ENCODE data around the gene IDH3B.
A peak's percentile ranks its signal among the peaks of the same experiment; 100 is the strongest.
"Not testable (repeated sequence)": the region's sequence is repeated elsewhere in the genome, so short reads cannot be mapped to it uniquely, and the experiment has no call there.

The IDH3B gene

DNA sequence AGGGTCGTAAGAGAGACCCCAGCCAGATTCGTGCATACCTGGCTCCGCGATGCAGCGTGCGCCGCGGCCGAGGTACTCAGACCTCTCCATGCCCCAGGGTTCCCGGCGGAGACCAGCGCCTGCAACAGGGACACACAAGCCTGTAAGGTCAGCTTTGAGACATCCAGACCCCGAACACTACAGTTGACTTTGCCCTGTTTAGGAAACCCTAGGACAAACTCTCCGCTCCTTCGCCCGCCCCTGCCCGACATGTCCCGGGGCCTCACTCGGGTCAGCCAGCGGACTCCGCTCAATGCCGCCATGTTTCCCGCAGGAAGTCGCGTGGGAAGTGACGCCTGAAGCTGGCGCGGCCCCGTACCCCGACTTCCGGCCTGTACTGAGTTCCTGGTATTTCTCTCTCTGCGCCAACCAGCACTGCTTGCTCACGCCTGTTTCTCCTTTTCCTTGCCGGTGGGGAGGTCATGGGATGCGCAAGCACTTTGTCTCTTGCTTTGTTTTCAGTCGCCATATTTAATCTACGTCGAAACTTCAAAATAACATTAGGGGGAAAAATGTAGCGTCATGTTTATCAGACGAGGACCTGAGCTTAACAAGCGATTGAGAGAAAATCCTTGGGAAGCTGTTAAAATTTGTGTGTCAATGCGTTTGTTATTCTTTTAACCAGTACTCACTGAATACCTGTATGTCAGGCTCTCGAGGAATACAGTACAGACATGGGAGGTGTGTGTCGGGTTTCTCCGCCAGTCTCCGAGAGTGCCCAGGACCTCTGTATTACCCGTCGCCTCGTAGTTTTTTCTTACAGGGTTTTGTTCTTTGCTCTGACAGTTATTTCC is at the start of gene IDH3B:
IDH3B (minus strand) TSS at position 330 of the 833 bp plus-strand sequence; CDS start at position 302, 28 bp downstream.
- peak; percentile 55 for DNase-seq (ENCODE audit: low read depth)

DNA sequence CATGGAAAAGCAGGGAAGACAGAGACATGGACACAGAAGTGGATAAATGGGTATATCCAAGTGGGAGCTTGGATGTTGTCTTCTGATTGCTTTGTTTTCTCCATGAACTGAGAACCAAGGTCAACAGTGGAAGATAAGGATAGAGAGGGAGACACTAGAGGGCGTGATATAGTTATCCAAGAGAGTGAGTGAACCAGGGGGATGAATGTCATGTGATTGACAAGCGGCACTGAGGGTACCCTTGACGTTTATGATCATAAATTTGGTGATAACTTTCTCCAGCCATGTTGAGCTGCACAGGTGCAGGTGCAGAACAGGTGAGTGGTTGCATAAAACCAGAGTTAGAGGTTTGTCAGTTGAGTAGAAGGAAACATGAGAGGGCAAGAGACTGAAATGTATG is 49.3 kb upstream of the IDH3B start:
- DNase-seq (ENCODE audit: low read depth), result no peak

DNA sequence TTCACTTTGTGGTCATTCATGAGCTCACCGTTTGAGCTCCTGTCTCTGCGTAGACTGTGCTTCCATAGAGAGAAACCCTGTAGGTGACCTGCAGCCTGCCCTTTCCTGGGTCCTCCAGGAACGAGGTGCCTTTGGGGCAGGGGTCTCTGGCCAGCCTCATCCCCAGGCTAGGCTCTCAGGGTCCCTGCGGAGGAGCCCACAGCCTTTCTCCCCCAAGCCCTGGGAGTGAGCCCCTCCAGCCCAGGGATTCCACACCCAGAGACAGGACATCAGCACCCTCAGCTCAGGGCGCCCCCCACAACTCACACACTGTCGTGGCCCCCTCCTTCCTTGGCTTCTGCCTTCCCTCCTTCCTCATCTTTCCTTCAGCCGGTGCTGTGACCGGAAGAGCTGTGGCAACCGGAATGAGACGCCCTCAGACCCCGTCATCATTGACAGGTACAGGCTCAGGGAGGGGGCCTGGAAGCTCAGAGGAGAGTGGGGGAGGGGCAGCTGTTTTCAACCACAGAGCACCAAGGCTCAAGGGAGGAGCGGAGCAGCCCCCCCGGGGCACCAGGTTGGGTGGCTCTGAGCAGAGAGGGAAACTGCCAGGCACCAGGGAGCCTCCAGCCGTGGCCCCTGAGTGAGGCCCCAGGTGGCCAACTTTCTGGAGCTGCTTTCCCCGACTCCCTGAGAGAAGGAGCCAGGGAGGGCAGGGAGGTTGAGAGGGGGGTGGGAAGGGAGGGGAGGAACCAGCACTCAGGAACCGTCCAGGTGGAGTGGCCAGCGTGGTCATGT is 45.4 kb upstream of the IDH3B start:
- no peak for DNase-seq (ENCODE audit: low read depth)

DNA sequence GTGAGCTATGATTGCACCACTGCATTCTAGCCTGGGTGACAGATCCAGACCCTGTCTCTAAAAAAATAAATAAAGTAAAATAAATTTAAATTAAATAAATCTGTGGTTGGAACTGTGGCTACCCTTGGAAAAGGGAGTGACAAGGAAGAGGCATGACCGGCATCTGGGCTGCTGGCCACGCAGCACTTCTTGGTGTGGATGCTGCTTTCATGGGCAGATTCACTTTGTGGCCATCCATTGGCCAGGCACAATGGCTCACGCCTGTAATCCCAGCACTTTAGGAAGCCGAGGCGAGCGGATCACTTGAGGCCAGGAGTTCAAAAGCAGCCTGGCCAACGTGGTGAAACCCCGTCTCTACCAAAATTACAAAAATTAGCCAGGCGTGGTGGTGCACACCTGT is 44.6 kb upstream of the IDH3B start:
- no peak for DNase-seq (ENCODE audit: low read depth)

DNA sequence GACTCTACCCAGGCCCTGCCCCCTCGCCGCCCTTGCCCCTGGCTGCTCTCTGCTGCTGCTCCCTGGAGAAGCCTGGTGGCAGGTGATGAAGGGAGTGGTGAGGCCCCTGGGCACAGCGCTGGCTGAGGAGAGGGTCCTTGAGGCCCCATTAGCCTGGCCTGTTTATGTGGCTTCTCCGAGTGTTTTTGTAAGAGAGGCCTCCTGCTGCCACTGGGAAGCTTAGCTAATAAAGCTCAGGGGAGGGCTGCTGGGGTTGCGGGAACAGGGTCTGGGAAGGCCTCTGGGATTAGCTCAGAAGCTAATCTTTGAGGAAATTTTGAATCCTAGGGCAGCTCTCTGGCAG is 44.0 kb upstream of the IDH3B start:
- no peak for DNase-seq (ENCODE audit: low read depth)

DNA sequence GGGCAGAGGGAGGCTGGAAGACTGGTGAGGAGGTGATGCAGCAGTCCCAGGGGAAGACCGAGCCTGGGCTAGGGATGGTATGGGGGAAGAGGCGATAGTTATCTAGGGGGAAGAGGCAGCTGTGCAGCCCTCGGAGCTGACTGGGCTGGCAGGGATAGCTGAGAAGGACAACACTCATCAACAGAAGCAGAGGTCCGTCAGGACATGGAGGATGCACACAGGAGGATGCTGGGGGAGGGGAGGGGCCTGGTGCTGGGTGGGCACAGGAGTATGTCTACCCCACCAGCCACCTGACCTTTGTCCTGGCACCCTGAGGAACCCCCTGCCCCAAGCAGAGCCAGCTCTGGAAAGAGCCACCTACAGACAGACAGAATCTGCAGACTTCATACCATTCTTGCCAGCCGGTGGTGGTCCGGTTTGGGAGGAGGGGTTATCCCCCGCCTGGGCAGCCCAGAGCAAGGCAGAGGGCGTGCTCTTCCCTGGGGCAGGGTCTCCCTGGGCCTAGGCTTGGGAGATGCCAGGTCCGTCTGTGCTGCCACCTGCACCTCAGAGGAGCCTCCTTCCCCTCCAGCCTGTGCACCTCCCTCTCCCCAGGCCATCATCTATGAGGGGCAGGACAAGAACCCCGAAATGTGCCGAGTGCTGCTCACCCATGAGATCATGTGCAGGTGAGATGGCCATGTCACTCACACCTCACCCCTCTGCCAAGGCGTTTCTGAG is 43.5 kb upstream of the IDH3B start:
- DNase-seq (ENCODE audit: low read depth), result no peak

DNA sequence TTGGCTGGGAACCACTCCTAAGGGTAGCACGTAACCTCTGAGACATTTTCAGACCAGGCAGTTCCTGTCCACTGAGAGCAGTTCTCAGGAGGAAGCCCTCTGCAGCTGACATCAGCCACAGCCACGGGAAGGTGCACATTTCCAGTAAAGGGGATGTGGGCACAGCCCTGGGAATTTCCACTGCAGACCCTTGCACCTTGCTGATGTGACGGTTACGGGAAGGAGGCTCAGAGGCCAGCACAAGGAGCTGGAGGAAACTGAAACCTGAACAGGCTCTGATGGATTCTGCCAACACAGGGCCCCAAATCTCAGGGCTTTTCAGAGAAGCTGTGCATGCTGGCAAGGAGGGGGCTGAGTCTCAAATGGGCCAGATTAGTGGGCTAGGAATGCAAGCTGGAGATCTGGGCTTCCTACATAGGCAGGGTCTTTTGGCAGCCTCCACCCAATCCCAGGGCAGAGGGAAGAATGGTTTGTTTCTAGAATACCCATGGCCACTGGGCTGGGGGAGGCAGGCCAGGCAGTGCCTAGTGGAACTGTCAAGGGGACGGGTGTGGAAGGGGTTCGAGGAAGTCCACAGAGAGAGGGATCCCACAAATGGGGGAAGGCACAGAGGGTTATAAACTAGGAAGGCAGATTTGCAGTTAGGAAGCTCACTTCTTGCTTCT is 42.8 kb upstream of the IDH3B start:
- DNase-seq (ENCODE audit: low read depth), result no peak

DNA sequence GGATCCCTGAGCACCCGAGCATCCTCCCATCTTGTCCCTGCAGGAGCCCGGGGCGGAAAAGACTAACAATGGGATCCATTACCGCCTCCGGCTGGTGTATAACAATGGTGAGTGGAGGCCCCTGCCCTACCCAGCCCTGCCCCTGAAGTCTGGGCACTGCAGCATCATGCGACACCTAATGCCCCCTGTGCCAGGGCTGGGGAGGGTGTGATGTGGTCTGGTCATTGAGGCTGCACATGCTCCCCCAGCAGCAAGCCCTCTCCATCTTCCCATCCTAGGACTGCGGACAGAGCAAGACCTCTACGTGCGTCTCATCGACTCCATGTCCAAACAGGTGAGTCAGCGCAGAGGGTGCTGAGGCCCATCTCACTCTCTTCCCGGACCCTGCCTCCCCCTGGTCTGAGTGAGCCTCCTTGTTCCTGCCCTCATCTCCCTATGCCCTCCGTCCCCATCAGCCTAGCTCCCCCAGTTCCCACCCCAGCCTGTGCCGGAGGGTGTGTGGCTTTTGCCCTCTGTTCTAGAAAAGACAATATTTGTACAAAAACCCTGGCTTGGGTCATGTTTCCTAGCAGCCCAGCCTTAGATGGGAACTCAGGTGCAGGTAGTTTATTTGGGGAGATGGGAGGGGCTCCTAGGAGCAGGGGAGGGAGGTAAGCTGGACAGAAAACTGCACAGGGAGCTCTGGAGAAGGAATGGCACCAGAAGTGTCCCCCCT is 42.1 kb upstream of the IDH3B start:
- DNase-seq (ENCODE audit: low read depth), result no peak

DNA sequence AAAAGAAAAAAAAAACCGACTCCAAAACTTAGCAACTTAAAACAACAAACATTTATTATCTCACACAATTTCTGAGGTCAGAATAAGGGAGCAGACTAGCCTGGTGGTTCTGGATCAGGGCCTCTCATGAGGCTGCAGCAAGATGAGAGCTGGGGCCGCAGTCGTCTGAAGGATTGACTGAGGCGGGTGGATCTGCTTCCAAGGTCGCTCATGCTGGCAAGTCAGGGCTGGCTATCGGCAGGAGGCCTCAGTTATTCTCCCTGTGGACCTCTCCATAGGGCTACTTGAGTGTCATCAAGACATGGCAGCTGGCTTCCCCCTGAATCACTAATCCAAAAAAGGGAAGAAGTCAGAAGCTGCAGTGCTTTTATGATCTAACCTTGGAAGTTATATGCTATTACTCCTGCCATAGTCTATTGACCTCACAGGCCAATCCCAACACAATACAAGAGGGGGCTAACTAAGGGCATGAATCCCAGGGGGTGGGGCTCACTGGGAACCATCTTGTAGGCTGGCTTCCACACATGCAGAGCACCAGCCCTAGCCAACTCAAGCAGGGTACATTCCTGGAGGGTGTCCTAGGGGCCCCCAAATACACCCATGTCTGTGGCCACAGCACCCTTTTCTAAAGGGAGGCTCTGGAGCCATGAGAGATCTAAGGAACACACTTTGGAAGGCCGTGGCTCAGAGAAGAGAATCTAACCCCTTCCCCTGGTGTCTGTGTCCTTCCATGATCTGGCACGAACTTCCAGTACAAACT is 39.9 kb upstream of the IDH3B start:
- no peak for DNase-seq (ENCODE audit: low read depth)

DNA sequence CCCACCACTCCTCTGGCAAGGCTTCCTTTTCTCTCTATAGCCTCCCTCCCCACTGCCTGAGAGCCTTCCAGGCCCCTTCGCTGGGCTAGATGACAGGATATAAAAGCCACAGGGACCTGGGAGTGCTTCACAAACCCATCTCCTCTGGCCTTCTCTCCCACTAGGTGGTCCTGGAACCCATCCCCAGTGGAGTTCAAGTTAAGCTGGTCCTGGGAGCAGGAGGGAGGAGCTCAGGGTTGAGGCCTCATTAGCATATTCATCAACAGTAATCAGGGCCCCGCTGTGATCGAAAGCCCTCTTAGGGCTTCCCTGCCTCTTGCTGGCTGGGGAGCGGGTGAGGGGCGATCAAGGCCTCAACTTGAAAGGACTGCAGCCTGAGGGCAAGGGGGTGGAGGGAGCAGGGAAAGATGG is 37.7 kb upstream of the IDH3B start:
- DNase-seq (ENCODE audit: low read depth), result no peak

DNA sequence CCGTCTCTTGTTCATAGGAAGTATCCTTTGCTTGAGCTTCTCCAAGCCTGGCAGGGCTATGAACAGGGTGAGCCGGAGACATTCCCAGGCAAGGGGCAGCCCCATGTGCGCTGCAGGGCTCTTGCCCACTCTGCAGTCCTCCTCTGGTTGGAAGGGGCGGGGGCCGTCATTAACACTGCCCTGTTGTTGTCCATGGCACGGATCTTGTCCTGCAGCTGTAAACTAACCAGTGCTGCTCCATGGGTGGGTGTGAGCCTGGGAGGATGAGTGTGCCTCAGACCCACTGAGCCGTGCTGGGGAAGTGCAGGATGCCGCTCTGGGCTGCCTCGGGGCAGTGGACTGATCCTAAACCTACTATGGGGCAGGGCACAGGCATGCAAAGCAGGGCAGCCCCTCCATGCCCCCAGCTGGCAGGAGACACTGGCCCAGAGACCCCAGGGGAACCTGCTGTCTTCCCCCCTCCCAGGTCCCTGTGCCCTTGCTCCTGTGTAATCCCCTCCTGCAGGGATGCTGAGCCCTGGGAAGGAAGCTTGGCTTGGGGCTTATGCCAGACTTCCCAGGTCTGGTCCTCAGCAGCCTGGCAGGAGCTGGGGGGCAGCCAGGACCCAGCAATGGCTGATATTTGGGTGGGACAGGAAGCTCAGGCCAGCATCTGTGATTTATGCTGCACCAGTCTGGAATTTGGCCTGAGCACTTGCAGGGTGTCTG is 37.1 kb upstream of the IDH3B start:
- no peak for DNase-seq (ENCODE audit: low read depth)

DNA sequence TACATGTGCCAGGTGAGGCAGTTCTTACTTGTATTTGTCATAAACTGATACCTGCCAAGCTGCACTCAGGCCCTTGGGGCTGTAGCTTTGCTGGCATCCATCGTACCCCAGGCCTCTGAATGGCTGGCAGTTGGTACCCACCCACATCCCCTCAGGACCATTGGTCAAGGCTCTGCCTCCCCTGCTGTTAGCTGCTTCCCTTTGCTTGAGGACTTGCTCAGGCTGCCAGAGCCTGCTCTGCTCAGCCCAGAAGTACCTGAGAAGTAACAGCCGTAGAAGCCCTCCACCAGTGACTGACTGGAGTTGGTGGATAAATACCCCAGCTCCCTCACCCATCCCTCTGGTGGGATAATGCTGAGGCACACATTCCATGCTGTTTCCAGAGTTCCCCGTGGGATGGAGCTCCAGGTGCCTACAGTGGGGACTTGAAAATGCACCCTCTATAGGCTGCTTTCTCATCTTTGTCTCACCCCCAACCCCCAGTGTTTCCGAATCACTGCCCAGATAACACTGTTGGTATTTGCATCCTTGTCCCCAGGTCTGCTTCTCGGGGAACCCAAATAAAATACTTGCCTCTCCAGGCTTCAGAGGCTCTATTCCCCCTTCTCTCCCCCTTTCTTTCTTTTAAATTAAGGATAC is 35.9 kb upstream of the IDH3B start:
- DNase-seq (ENCODE audit: low read depth), result no peak

DNA sequence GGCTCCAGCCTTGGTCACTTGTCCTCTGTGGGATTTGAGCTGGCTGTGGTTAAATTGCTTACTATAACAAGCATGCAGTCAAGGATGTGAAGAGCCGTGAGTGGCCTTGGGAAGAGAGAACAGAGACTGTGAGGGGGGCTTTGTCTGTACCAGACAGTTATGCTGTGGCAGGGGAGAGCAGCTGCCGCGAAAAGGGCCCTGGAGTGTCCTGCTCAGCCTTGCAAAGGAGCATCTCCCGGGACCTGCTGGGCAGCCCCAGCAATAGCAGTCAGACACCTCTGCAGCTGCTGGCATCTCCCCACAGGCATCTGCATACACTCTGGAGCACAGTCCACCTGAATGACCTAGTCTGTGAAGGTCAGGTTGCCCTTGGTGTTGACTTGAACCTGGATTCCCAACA is 34.9 kb upstream of the IDH3B start:
- no peak for DNase-seq (ENCODE audit: low read depth)

DNA sequence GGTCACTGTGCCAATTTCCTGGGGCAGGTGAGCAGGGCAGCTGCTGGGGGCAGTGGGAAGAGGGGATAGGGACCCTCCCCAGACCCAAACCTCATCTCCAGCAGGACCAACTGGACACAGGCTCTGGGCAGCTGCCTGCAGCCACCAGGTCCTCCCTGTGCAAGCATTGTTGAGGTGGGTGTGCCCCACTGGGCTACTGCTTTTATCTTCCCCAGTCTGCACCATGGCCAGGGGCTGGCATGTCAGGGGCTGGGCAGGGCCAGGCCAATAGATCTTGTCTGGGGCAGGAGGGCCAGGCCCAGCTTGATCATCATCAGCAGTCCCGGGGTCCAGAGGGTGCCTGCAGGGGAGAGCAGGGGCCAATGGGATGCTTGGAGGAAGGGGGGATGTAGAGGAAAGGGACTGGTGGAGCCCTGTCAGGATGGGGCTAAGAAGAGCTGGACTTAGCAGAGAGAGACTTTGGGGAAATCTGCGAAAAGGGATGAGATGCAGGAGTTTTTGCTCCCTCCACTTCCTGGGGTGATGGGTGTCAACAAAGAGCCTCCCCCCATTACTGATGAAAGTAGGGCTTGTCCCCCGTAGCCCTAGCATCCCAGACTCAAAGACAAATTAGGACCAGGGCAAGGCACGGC is 34.3 kb upstream of the IDH3B start:
- DNase-seq (ENCODE audit: low read depth), result no peak

DNA sequence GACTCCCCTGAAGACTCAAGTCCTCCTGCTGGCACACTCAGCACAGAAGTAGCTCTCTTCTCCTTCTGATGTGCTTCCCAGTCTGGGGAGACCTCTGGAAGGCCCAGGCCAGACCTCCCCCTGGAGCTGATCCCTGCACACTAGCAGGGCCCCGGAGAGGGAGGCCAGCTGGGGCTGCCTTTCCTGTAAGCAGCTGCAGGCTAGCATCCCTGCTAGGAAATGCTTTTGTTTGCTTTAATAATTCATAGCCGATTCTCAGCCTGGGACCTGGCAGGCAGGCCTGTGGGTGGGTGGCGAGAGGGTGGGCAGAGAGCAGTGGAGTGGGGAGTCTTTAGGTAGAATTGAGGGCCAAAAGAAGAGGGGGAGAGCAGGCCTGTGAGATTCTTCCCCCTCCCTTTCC is 33.8 kb upstream of the IDH3B start:
- no peak for DNase-seq (ENCODE audit: low read depth)

DNA sequence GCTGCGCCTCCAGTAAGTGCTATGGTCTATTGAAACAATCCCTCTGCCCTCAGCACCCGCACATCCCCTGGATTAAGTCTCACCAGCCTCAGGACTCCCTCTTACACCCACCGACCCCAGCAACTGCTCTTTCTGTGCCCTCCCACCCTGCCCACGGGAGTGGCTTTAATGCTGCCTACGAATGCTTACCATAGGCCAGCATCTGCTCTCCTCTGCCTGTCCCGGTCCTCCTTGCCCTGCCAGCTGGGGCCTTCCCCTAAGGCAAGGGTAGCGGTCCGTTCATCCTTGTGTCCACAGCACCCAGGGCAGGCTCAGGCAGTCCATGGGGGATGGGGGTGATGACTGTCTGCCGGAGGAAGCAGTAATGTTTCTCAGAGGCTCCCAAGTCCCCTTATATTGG is 32.6 kb upstream of the IDH3B start:
- no peak for DNase-seq (ENCODE audit: low read depth)

DNA sequence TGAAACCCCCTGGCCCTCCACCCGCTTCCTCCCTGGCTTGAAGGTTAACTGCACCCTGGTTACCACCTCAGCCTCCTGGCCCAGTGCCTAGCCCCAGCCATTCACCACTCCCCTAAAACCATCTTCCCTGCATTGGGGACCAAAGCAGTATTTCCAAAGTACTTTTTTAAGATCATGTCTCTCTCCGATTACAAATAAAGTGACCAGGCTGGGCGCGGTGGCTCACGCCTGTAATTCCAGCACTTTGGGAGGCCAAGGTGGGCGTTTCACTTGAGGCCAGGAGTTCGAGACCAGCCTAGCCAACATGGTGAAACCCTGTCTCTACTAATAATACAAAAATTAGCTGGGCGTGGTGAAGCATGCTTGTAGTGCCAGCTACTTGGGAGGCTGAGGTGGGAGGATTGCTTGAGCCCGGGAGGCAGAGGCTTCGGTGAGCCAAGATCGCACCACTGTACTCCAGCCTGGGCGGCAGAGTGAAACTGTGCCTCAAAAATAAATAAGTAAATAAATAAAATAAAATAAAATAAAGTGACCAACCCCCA is 32.0 kb upstream of the IDH3B start:
- DNase-seq (ENCODE audit: low read depth), result not testable (repeated sequence)

DNA sequence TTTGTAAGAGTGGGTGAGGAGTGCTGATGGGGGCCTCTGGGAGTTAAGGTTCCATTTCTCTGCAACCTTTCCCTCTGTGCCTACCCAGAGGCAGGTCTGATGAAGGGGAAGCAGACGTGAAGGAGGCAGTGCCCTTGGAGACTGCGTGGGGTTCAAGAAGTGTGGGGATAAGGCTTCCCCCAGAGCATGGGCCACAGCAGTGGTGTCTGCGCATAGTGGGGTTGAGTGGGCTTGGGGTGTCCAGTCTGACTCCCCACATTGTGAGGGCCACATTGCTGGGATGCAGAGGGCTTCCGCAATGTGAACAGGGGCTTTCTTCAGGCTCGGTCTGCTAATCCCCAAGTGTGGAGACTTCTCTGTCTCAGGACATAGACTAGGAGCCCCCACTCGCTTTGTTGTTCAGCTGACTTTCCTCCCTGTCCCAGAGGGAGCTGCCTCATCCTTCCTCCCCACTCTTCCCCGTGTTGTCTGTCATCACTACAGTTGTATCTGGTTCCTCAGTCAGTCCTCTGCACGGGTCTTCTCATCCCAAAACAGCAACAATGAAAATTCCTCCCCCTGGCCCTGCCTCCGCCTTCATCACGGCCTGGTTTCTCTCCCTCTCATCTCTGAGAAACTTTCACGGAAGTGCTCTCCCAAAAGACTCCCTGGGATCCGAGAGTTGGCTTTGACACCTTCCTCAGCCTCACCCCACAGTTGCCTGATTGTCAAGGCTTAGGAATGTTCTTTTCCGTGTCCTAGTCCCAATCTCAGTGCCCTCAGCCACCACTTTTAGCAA is 31.4 kb upstream of the IDH3B start:
- no peak for DNase-seq (ENCODE audit: low read depth)

All from GM04503 (cell line).